ENCODE data around the gene WDR45B. TPM values are rescaled to one million over a fixed set of nuclear protein-coding genes. Genes with fewer than 3 reads are reported as not detected.

The WDR45B gene
- total and polyA plus RNA-seq, 2 experiments from 2014 or later: 87.3 to 87.8 TPM

GRCh38 chr17:82613283-82614094, 34.8 kb downstream of the WDR45B start:
- Histone ChIP-seq H3K9me3 (ENCODE audit: low read depth) (no peaks in the 10 kb centered on the region), H3K4me1 (ENCODE audit: insufficient read depth) (0 out of 2 replicates have a peak, but pooled peaks cover 4% of the 10 kb centered on the region), H3K27ac (no peak overlapping the region), H2AFZ (no peak overlapping the region), H3K27me3 (replicated peaks; ENCODE audit: insufficient read depth) (no peaks in the 10 kb centered on the region), H3K4me2 (ENCODE audit: unreplicated experiment) (no peak overlapping the region), H4K20me1 (ENCODE audit: insufficient read depth) (no peaks in the 10 kb centered on the region), H3F3A (ENCODE audit: insufficient read depth) (peaks cover 21% of the 10 kb centered on the region), H3K36me3 (ENCODE audit: low read depth) (peaks cover 16% of the 10 kb centered on the region; the same call in 1 of the 2 replicates), H3K9me2 (ENCODE audit: insufficient read depth) (no peaks in the 10 kb centered on the region), H3K4me3 (no peak overlapping the region), H3K9ac (no peak overlapping the region), H3K79me2 (ENCODE audit: insufficient read depth) (no peaks in the 10 kb centered on the region)
- in situ Hi-C loops (cut with MboI): no loop called here
- WGBS, 2 experiments (ENCODE audit: low coverage in 1 of 2, low lambda C conversion rate in 2 of 2, missing lambda C conversion rate in 2 of 2): 86 to 91% methylated on average over 31 of the region's 37 CpGs
- TF ChIP-seq EZH2 (IDR thresholded peaks at IDR 0.05; ENCODE audit: insufficient read depth, poor library complexity, severe bottlenecking): no peak
- no peak for TF ChIP-seq EZH2phosphoT487 (IDR thresholded peaks at IDR 0.05; ENCODE audit: insufficient read depth, low read depth)
- DNase-seq: no peak

GRCh38 chr17:82611140-82612058, 36.8 kb downstream of the WDR45B start:
- WGBS, 2 experiments (ENCODE audit: low coverage in 1 of 2, low lambda C conversion rate in 2 of 2, missing lambda C conversion rate in 2 of 2): 81% methylated on average over 20 to 21 of the region's 21 CpGs
- Histone ChIP-seq H3K9ac (no peak overlapping the region), H4K20me1 (ENCODE audit: insufficient read depth) (no peaks in the 10 kb centered on the region), H3K4me2 (ENCODE audit: unreplicated experiment) (no peak overlapping the region), H3K9me3 (ENCODE audit: low read depth) (no peaks in the 10 kb centered on the region), H3K27me3 (replicated peaks; ENCODE audit: insufficient read depth) (no peaks in the 10 kb centered on the region), H3K9me2 (ENCODE audit: insufficient read depth) (no peaks in the 10 kb centered on the region), H3K27ac (no peak overlapping the region), H3K4me3 (no peak overlapping the region), H2AFZ (no peak overlapping the region), H3K79me2 (ENCODE audit: insufficient read depth) (peaks cover under 1% of the 10 kb centered on the region; the same call in 1 of the 2 replicates), H3F3A (ENCODE audit: insufficient read depth) (peaks cover 21% of the 10 kb centered on the region), H3K36me3 (ENCODE audit: low read depth) (peaks cover 20% of the 10 kb centered on the region), H3K4me1 (ENCODE audit: insufficient read depth) (0 out of 2 replicates have a peak, but pooled peaks cover 4% of the 10 kb centered on the region)
- TF ChIP-seq EZH2phosphoT487 (IDR thresholded peaks at IDR 0.05; ENCODE audit: insufficient read depth, low read depth) (no peak), EZH2 (IDR thresholded peaks at IDR 0.05; ENCODE audit: insufficient read depth, poor library complexity, severe bottlenecking) (no peak)
- DNase-seq: no peak
- in situ Hi-C loops (cut with MboI): no loop called here

GRCh38 chr17:82609655-82610054, 38.6 kb downstream of the WDR45B start:
- TF ChIP-seq EZH2phosphoT487 (IDR thresholded peaks at IDR 0.05; ENCODE audit: insufficient read depth, low read depth) (no peak), EZH2 (IDR thresholded peaks at IDR 0.05; ENCODE audit: insufficient read depth, poor library complexity, severe bottlenecking) (no peak)
- no peak overlapping the region for H3K4me2 ChIP-seq (ENCODE audit: unreplicated experiment)
- H3K4me3 ChIP-seq: no peak overlapping the region
- no peaks in the 10 kb centered on the region for H3K27me3 ChIP-seq (replicated peaks; ENCODE audit: insufficient read depth)
- in situ Hi-C loops (cut with MboI): no loop called here
- DNase-seq: no peak
- H3F3A ChIP-seq (ENCODE audit: insufficient read depth): peaks cover 29% of the 10 kb centered on the region
- H3K9me3 ChIP-seq (ENCODE audit: low read depth): no peaks in the 10 kb centered on the region
- H4K20me1 ChIP-seq (ENCODE audit: insufficient read depth): no peaks in the 10 kb centered on the region
- 82 to 91% methylated on average over 4 of the region's 4 CpGs for WGBS, 2 experiments (ENCODE audit: low coverage in 1 of 2, low lambda C conversion rate in 2 of 2, missing lambda C conversion rate in 2 of 2)
- H3K9me2 ChIP-seq (ENCODE audit: insufficient read depth): no peaks in the 10 kb centered on the region
- H3K79me2 ChIP-seq (ENCODE audit: insufficient read depth): peaks cover 11% of the 10 kb centered on the region; the same call in 1 of the 2 replicates
- H3K27ac ChIP-seq: no peak overlapping the region
- peaks cover 17% of the 10 kb centered on the region for H3K36me3 ChIP-seq (ENCODE audit: low read depth)
- H3K4me1 ChIP-seq (ENCODE audit: insufficient read depth): 0 out of 2 replicates have a peak, but pooled peaks cover 7% of the 10 kb centered on the region
- H2AFZ ChIP-seq: no peak overlapping the region
- H3K9ac ChIP-seq: no peak overlapping the region

- no peak overlapping the region for H3K4me2 ChIP-seq (ENCODE audit: unreplicated experiment)
- H3K4me1 ChIP-seq (ENCODE audit: insufficient read depth): 0 out of 2 replicates have a peak, but pooled peaks cover 7% of the 10 kb centered on the region
- no peaks in the 10 kb centered on the region for H3K27me3 ChIP-seq (replicated peaks; ENCODE audit: insufficient read depth)
- no peak overlapping the region for H3K27ac ChIP-seq
- H3K9me2 ChIP-seq (ENCODE audit: insufficient read depth): no peaks in the 10 kb centered on the region
- DNase-seq: no peak
- WGBS, 2 experiments (ENCODE audit: low coverage in 1 of 2, low lambda C conversion rate in 2 of 2, missing lambda C conversion rate in 2 of 2): 79 to 80% methylated on average over 5 of the region's 5 CpGs
- no peak overlapping the region for H3K4me3 ChIP-seq
- peaks cover 11% of the 10 kb centered on the region; the same call in 1 of the 2 replicates for H3K79me2 ChIP-seq (ENCODE audit: insufficient read depth)
- no peak overlapping the region for H2AFZ ChIP-seq
- H3K9me3 ChIP-seq (ENCODE audit: low read depth): no peaks in the 10 kb centered on the region
- in situ Hi-C loops (cut with MboI): no loop called here
- no peak for TF ChIP-seq EZH2 (IDR thresholded peaks at IDR 0.05; ENCODE audit: insufficient read depth, poor library complexity, severe bottlenecking)
- no peak for TF ChIP-seq EZH2phosphoT487 (IDR thresholded peaks at IDR 0.05; ENCODE audit: insufficient read depth, low read depth)
- peaks cover 22% of the 10 kb centered on the region for H3K36me3 ChIP-seq (ENCODE audit: low read depth)
- H3F3A ChIP-seq (ENCODE audit: insufficient read depth): peaks cover 29% of the 10 kb centered on the region
- H3K9ac ChIP-seq: no peak overlapping the region
- H4K20me1 ChIP-seq (ENCODE audit: insufficient read depth): no peaks in the 10 kb centered on the region
Observed at GRCh38 chr17:82608816-82609215, 39.4 kb downstream of the WDR45B start.

Data from GM23248 (cell line).